K562 (cell line): Measurements from ENCODE around the gene RITA1. TPM values are rescaled to one million over a fixed set of nuclear protein-coding genes. Genes with fewer than 3 reads are reported as not detected.

Experiments
- CBFA2T2 ChIP-seq: fragments of 450-650 bp; conservative IDR thresholded peaks from 2 replicates; pipeline ENCODE4 v1.6.1; 2017; ENCODE audit warnings: mild to moderate bottlenecking
- CCNT2 ChIP-seq: IDR thresholded peaks from 2 replicates; pipeline ENCODE4 v1.6.1; 2011; ENCODE audit warnings: borderline replicate concordance, low read depth, mild to moderate bottlenecking, moderate library complexity, mixed read lengths, low read length; ENCODE audit not compliant: insufficient read length; ENCODE audit errors: extremely low read depth
- HDAC6 ChIP-seq: IDR thresholded peaks from 2 replicates; pipeline ENCODE4 v1.6.1; 2012; ENCODE audit warnings: low read depth, mild to moderate bottlenecking, control low read depth, inconsistent platforms, low read length, moderate library complexity
- HDAC8 ChIP-seq: fragments of 450-650 bp; IDR thresholded peaks from 2 replicates; pipeline ENCODE4 v1.6.1; 2016; ENCODE audit warnings: mild to moderate bottlenecking, missing genetic modification characterization, moderate library complexity, missing compliant biosample characterization
- ILK ChIP-seq: fragments of 450-650 bp; IDR thresholded peaks from 2 replicates; pipeline ENCODE4 v1.6.1; 2016; ENCODE audit warnings: missing genetic modification characterization, low read depth, mild to moderate bottlenecking, missing compliant biosample characterization, moderate library complexity, borderline replicate concordance
- KAT7 ChIP-seq: sonication (generic); formaldehyde crosslinking; IDR thresholded peaks from 2 replicates; pipeline ENCODE4 v1.8.0; 2022; ENCODE audit warnings: missing genetic modification reagents, mild to moderate bottlenecking, borderline replicate concordance
- NFIX ChIP-seq: fragments of 250-450 bp; sonication (Bioruptor Pico); IDR thresholded peaks from 2 replicates; pipeline ENCODE4 v1.4.0; 2020; ENCODE audit warnings: low read depth, mild to moderate bottlenecking, moderate library complexity
- NR3C1 ChIP-seq: sonication (generic); formaldehyde crosslinking; IDR thresholded peaks from 2 replicates; pipeline ENCODE4 v1.8.1; 2022; ENCODE audit warnings: missing genetic modification reagents
- RAD21 ChIP-seq, 2 experiments: fragments of 250-450 bp in 1 of 2; fragments of 450-650 bp in 1 of 2; sonication (Bioruptor Pico) in 1 of 2; formaldehyde crosslinking in 1 of 2; IDR thresholded peaks in 1 of 2; conservative IDR thresholded peaks in 1 of 2; 2 replicates each; pipeline versions ENCODE4 v1.4.0 to v1.8.0; 2020 to 2022; ENCODE audit warnings: mild to moderate bottlenecking in 2 of 2, moderate library complexity in 1 of 2
- RB1 ChIP-seq: fragments of 450-650 bp; IDR thresholded peaks from 2 replicates; pipeline ENCODE4 v1.6.1; 2017; ENCODE audit warnings: low read depth, mild to moderate bottlenecking
- SMAD4 ChIP-seq: fragments of 250-450 bp; sonication (Bioruptor Pico); conservative IDR thresholded peaks from 2 replicates; pipeline ENCODE4 v1.8.0; 2021; ENCODE audit warnings: inconsistent platforms, mild to moderate bottlenecking, moderate library complexity
- SNIP1 ChIP-seq: fragments of 450-650 bp; IDR thresholded peaks from 2 replicates; pipeline ENCODE4 v1.7.1; 2017; ENCODE audit warnings: low read depth, mild to moderate bottlenecking
- ZBTB7A ChIP-seq: IDR thresholded peaks from 2 replicates; pipeline ENCODE4 v1.6.1; 2011; ENCODE audit warnings: low read depth, mild to moderate bottlenecking, low read length, moderate library complexity, borderline replicate concordance; ENCODE audit not compliant: control insufficient read depth
- ZNF431 ChIP-seq: sonication (generic); formaldehyde crosslinking; IDR thresholded peaks from 2 replicates; pipeline ENCODE4 v1.8.0; 2022; ENCODE audit warnings: mild to moderate bottlenecking, missing genetic modification reagents
- polyA plus RNA-seq, 8 experiments: library from polyadenylated mRNA; depleted of rRNA in 4 of 8; stranded (reverse) in 5 of 8; unstranded in 3 of 8; fragments of >200 nt; fragmentation: Nextera tagmentation in 2 of 8; fragmentation: Illumina TruSeq in 1 of 8; extraction: Ambion mirVana in 2 of 8; extraction: Trizol in 1 of 8; gene quantifications; 2 replicates each; pipeline versions ENCODE4 v1.2.1 to v1.2.3, GENCODE V29; 2011 to 2014; ENCODE audit warnings: inconsistent platforms in 1 of 8, missing spikeins in 1 of 8
- total RNA-seq, 7 experiments: library from RNA; depleted of rRNA in 6 of 7; stranded (reverse); fragments of >200 nt in 6 of 7; fragmentation: Illumina TruSeq in 2 of 7; extraction: Trizol in 2 of 7; gene quantifications; 2 replicates each; pipeline versions ENCODE4 v1.2.1 to v1.2.3, GENCODE V29; 2011 to 2021; ENCODE audit warnings: low replicate concordance in 1 of 7
- TF ChIP-seq, protein P1 (sequence below): sonication (generic); formaldehyde crosslinking; IDR thresholded peaks from 2 replicates; pipeline ENCODE4 v1.8.0; 2022; ENCODE audit warnings: mild to moderate bottlenecking, missing genetic modification reagents
- TF ChIP-seq, protein P2 (sequence below): IDR thresholded peaks from 3 replicates; pipeline ENCODE4 v1.6.1; 2011; ENCODE audit warnings: borderline replicate concordance, mild to moderate bottlenecking; ENCODE audit not compliant: insufficient read length, insufficient read depth
- TF ChIP-seq, protein P3 (sequence below), 2 experiments: fragments of 250-450 bp in 1 of 2; fragments of 450-650 bp in 1 of 2; sonication (Bioruptor Pico) in 1 of 2; IDR thresholded peaks; 2 replicates each; pipeline versions ENCODE4 v1.6.1 to v1.8.0; 2016 to 2021; ENCODE audit warnings: mild to moderate bottlenecking in 2 of 2, moderate library complexity in 2 of 2, missing compliant biosample characterization in 1 of 2, missing genetic modification characterization in 1 of 2

The RITA1 gene
- total and polyA plus RNA-seq, 9 of the 15 experiments (the other 6 are each of a cell fraction or from before 2014, with no cell fraction given): 2.8 to 40.4 (median 18.0) TPM

DNA sequence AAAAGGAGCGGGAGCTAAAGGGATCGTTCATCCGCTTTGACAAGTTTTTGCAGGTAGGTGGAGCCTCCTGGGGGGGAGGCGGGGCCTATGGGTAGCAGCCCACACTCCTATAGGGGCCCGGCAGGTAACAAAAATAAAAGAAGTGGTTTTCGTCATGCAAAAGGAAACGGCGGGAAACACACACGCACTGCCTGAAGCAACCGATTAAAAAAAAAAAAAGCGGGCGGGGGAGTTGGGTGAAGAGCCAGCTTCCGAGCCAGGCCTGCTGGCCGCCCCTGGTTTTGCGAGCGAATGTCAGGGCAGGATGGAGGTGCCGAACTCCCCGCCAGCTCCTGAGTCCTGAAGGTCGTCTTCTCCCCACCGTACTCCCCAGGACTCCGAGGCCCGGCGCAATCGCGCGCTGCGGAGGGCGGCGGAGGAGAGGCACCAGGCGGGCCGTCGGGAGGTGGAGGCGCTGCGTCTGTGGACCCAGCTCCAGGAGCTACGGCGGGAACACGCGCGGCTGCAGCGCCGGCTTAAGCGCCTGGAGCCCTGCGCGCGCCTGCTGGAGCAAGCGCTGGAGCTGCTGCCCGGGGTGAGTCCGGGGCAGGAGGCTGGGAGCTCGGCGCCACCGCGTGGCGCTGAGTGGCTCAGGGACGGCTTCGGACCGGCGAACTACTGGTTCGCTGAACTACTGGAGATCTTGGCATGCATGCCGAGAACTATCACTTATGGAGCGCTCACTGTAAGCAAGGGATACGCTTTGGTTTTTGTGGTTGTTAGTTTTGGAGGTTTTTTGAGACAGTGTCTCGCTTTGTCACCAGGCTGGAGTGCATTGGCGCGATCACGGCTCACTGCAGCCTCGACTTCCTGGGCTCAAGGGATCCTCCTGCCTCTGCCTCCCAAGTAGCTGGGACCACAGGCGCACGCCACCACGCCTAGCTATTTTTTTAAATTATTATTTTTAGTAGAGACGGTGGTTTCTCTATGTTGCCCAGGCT is 32.4 kb upstream of the RITA1 start (continued):
- TF ChIP-seq, protein P1, sequence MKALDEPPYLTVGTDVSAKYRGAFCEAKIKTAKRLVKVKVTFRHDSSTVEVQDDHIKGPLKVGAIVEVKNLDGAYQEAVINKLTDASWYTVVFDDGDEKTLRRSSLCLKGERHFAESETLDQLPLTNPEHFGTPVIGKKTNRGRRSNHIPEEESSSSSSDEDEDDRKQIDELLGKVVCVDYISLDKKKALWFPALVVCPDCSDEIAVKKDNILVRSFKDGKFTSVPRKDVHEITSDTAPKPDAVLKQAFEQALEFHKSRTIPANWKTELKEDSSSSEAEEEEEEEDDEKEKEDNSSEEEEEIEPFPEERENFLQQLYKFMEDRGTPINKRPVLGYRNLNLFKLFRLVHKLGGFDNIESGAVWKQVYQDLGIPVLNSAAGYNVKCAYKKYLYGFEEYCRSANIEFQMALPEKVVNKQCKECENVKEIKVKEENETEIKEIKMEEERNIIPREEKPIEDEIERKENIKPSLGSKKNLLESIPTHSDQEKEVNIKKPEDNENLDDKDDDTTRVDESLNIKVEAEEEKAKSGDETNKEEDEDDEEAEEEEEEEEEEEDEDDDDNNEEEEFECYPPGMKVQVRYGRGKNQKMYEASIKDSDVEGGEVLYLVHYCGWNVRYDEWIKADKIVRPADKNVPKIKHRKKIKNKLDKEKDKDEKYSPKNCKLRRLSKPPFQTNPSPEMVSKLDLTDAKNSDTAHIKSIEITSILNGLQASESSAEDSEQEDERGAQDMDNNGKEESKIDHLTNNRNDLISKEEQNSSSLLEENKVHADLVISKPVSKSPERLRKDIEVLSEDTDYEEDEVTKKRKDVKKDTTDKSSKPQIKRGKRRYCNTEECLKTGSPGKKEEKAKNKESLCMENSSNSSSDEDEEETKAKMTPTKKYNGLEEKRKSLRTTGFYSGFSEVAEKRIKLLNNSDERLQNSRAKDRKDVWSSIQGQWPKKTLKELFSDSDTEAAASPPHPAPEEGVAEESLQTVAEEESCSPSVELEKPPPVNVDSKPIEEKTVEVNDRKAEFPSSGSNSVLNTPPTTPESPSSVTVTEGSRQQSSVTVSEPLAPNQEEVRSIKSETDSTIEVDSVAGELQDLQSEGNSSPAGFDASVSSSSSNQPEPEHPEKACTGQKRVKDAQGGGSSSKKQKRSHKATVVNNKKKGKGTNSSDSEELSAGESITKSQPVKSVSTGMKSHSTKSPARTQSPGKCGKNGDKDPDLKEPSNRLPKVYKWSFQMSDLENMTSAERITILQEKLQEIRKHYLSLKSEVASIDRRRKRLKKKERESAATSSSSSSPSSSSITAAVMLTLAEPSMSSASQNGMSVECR (CRISPR knock-in tag): peak; percentile 66
- peak; percentile 90; the same call in 1 of the 2 replicates for TF ChIP-seq HDAC6
- TF ChIP-seq KAT7 (CRISPR knock-in tag): 0 out of 2 replicates have a peak, but pooled peaks have one; percentile 56
- TF ChIP-seq, protein P2, sequence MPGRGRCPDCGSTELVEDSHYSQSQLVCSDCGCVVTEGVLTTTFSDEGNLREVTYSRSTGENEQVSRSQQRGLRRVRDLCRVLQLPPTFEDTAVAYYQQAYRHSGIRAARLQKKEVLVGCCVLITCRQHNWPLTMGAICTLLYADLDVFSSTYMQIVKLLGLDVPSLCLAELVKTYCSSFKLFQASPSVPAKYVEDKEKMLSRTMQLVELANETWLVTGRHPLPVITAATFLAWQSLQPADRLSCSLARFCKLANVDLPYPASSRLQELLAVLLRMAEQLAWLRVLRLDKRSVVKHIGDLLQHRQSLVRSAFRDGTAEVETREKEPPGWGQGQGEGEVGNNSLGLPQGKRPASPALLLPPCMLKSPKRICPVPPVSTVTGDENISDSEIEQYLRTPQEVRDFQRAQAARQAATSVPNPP: no peak
- peak; percentile 28 for TF ChIP-seq CCNT2
- TF ChIP-seq CBFA2T2: no peak
- TF ChIP-seq RB1: peak; percentile 86
- no peak for TF ChIP-seq HDAC8 (tag)
- TF ChIP-seq NFIX (CRISPR knock-in tag): no peak
- no peak for TF ChIP-seq ILK
- TF ChIP-seq, protein P3, sequence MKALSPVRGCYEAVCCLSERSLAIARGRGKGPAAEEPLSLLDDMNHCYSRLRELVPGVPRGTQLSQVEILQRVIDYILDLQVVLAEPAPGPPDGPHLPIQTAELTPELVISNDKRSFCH (CRISPR knock-in tag; IDR thresholded peaks at IDR 0.05): no peak
- TF ChIP-seq, protein P3 (tag; IDR thresholded peaks at IDR 0.05): no peak
- TF ChIP-seq ZNF431 (CRISPR knock-in tag): peak; percentile 91
- TF ChIP-seq SNIP1: peak; percentile 62; the same call in 1 of the 2 replicates
- peak; percentile 41; the same call in 1 of the 2 replicates for TF ChIP-seq ZBTB7A
- peak; percentile 95 for TF ChIP-seq NR3C1 (CRISPR knock-in tag)
- peak; percentile 51 to 82 for TF ChIP-seq RAD21 (CRISPR knock-in tag; conservative IDR thresholded peaks at IDR 0.05 in 1 of 2, IDR thresholded peaks at IDR 0.05 in 1 of 2)
- TF ChIP-seq SMAD4 (CRISPR knock-in tag): peak; percentile 69
